Measurements from ENCODE around the gene ADGRD1. TPM values are rescaled to one million over a fixed set of nuclear protein-coding genes. Genes with fewer than 3 reads are reported as not detected.
A peak's percentile ranks its signal among the peaks of the same experiment; 100 is the strongest.

ADGRD1 gene
- polyA plus RNA-seq, 1 of the 3 experiments (the other 2 are of a cell fraction): not detected

- H3K4me3 ChIP-seq (ENCODE audit: low read depth in 2 of 2, low read length in 1 of 2): no peak overlapping the region
- H3K36me3 ChIP-seq (replicated peaks in 1 of 2; ENCODE audit: control insufficient read depth in 1 of 2, insufficient read depth in 2 of 2, low read length in 1 of 2): no peaks in the 10 kb centered on the region
- H3K9me2 ChIP-seq: no peaks in the 10 kb centered on the region
- H3K27me3 ChIP-seq (ENCODE audit: insufficient read depth): no peaks in the 10 kb centered on the region
- ChIA-PET CTCF (interaction anchor here (1.0 to 1.9 kb wide), 4 partner anchors 10 to 183 kb away, joined by 3 to 7 read pairs (median 5); no protein-coding TSS in a partner anchor), POLR2A (no interaction called here)
- no peaks in the 10 kb centered on the region; the same call in 1 of the 2 replicates for H3K9me3 ChIP-seq
- H4K20me1 ChIP-seq (ENCODE audit: insufficient read depth): no peaks in the 10 kb centered on the region
- no peak for DNase-seq
- H3K79me2 ChIP-seq (ENCODE audit: insufficient read depth): no peaks in the 10 kb centered on the region
- WGBS (ENCODE audit: low lambda C conversion rate): 57% methylated on average over 11 of the region's 11 CpGs
- peaks cover 0 to 30% of the 10 kb centered on the region in 2 experiments; a peak in 2 of 4 replicates for H3K4me1 ChIP-seq (ENCODE audit: control insufficient read depth in 1 of 2, insufficient read depth in 2 of 2, low read depth in 1 of 2, low read length in 1 of 2)
- H3K9ac ChIP-seq: no peak overlapping the region
- H3K27ac ChIP-seq (ENCODE audit: low read depth in 2 of 2, low read length in 1 of 2): no peak overlapping the region
- no peak overlapping the region for H2AFZ ChIP-seq (ENCODE audit: low read depth)
- H3F3A ChIP-seq (replicated peaks; ENCODE audit: insufficient read depth): no peaks in the 10 kb centered on the region
- no peak overlapping the region for H3K4me2 ChIP-seq
- TF ChIP-seq FOSL2 (IDR thresholded peaks at IDR 0.05; ENCODE audit: borderline replicate concordance, low read depth): no peak
- no peak for TF ChIP-seq RXRA (IDR thresholded peaks at IDR 0.05; ENCODE audit: borderline replicate concordance, low read depth)
- TF ChIP-seq POLR2AphosphoS5 (IDR thresholded peaks at IDR 0.05; ENCODE audit: low read depth, low read length): no peak
These were observed 3.9 kb upstream of the ADGRD1 start for GRCh38 chr12:130949806-130950205.

GRCh38 chr12:130951636-130952035 lies 2.1 kb upstream of the ADGRD1 start:
- TF ChIP-seq EP300 (IDR thresholded peaks at IDR 0.05; ENCODE audit: borderline replicate concordance in 1 of 2, low read depth in 1 of 2, low read length in 1 of 2): no peak
- TF ChIP-seq CHD2 (IDR thresholded peaks at IDR 0.05; ENCODE audit: low read length, partially characterized antibody): no peak
- TF ChIP-seq RCOR1 (IDR thresholded peaks at IDR 0.05; ENCODE audit: low read length): no peak
- no peak for TF ChIP-seq GABPA (IDR thresholded peaks at IDR 0.05; ENCODE audit: low read depth)
- TF ChIP-seq IRF3 (IDR thresholded peaks at IDR 0.05; ENCODE audit: low read depth, low read length): no peak
- no peak for TF ChIP-seq FOXJ3 (CRISPR knock-in tag; IDR thresholded peaks at IDR 0.05)
- Histone ChIP-seq H4K20me1 (ENCODE audit: insufficient read depth) (no peaks in the 10 kb centered on the region), H3K9me3 (no peaks in the 10 kb centered on the region), H3K4me3 (ENCODE audit: low read depth in 2 of 2, low read length in 1 of 2) (no peak overlapping the region), H3K9ac (no peak overlapping the region), H3K9me2 (no peaks in the 10 kb centered on the region), H2AFZ (ENCODE audit: low read depth) (no peak overlapping the region), H3K27me3 (ENCODE audit: insufficient read depth) (no peaks in the 10 kb centered on the region), H3K27ac (ENCODE audit: low read depth in 2 of 2, low read length in 1 of 2) (peak overlapping the region in 1 of 2 experiments; percentile 93; a peak in 2 of 4 replicates), H3K4me1 (ENCODE audit: control insufficient read depth in 1 of 2, insufficient read depth in 2 of 2, low read depth in 1 of 2, low read length in 1 of 2) (peaks cover 0 to 33% of the 10 kb centered on the region in 2 experiments; a peak in 2 of 4 replicates), H3K36me3 (replicated peaks in 1 of 2; ENCODE audit: control insufficient read depth in 1 of 2, insufficient read depth in 2 of 2, low read length in 1 of 2) (no peaks in the 10 kb centered on the region), H3K79me2 (ENCODE audit: insufficient read depth) (no peaks in the 10 kb centered on the region), H3K4me2 (no peak overlapping the region), H3F3A (replicated peaks; ENCODE audit: insufficient read depth) (no peaks in the 10 kb centered on the region)
- ChIA-PET POLR2A (no interaction called here), CTCF (interaction anchor here (1.1 to 2.6 kb wide), 6 partner anchors 10 to 180 kb away, joined by 3 to 10 read pairs (median 5); no protein-coding TSS in a partner anchor)
- DNase-seq: no peak
- WGBS (ENCODE audit: low lambda C conversion rate): 48% methylated on average over 13 of the region's 13 CpGs

Measured in SK-N-SH (cell line).